K562 (cell line): Measurements from ENCODE around the gene GLI1. TPM values are rescaled to one million over a fixed set of nuclear protein-coding genes. Genes with fewer than 3 reads are reported as not detected.

Source experiments
- ATAC-seq: fragments of 200-7000 bp; cut with Tn5 transposase; 3 replicates; pipeline ENCODE4 v1.9.1; 2020; ENCODE audit warnings: moderate library complexity
- BruUV-seq: library from RNA; stranded (reverse); fragments of 400-500 nt; replicated peaks from 2 replicates; lab custom pipeline; 2021; lab: Mats Ljungman, UMichigan
- CTCF ChIA-PET: fragments of 300-600 bp; formaldehyde crosslinking; extraction: SDS; loops from one replicate; lab custom pipeline; 2021; ENCODE audit warnings: low intra/inter-chr PET ratio; lab: Yijun Ruan, JAX
- POLR2A ChIA-PET: fragments of 300-600, 350-650 bp; sonication (Branson Sonifier 250); formaldehyde crosslinking; extraction: SDS; loops from one replicate; lab custom pipeline; 2021; ENCODE audit warnings: antibody characterized with exemption, inconsistent platforms; lab: Yijun Ruan, JAX
- DNase-seq, 4 experiments: peaks; one replicate each; pipeline versions ENCODE4 v3.0.0 to v3.0.0-alpha.2; 2011 to 2018; ENCODE audit warnings: low spot score in 3 of 4, mixed read lengths in 3 of 4; ENCODE audit errors: extremely low read depth in 1 of 4
- FAIRE-seq: peaks from 2 replicates; lab custom pipeline; 2011; peaks lifted over from hg19 to GRCh38; lab: Jason Lieb, UNC
- H2AFZ ChIP-seq: 2 replicates; pipeline ENCODE4 v1.6.0; 2011; ENCODE audit warnings: low read depth, low read length, control low read depth, inconsistent platforms
- H3K27ac ChIP-seq: fragments of 200-600 bp; 3 replicates; pipeline ENCODE4 v1.8.0; 2011; ENCODE audit warnings: low read depth, mild to moderate bottlenecking, control low read depth, inconsistent platforms, low read length, moderate library complexity, mixed read lengths; ENCODE audit errors: extremely low read depth
- H3K27me3 ChIP-seq, 2 experiments: fragments of 300-600 bp in 1 of 2; 2 replicates in 1 of 2; 3 replicates in 1 of 2; pipeline versions ENCODE4 v1.6.0 to v1.8.0; 2011; ENCODE audit warnings: inconsistent platforms in 2 of 2, low read length in 2 of 2, mild to moderate bottlenecking in 1 of 2, mixed read lengths in 1 of 2, moderate library complexity in 1 of 2; ENCODE audit not compliant: control insufficient read depth in 2 of 2, insufficient read depth in 2 of 2
- H3K36me3 ChIP-seq: fragments of 300-600 bp; 3 replicates; pipeline ENCODE4 v1.8.0; 2011; ENCODE audit warnings: mild to moderate bottlenecking, low read length, inconsistent platforms; ENCODE audit not compliant: control insufficient read depth, insufficient read depth
- H3K4me1 ChIP-seq, 2 experiments: fragments of 200-600 bp in 1 of 2; replicated peaks in 1 of 2; 2 replicates in 1 of 2; 3 replicates in 1 of 2; pipeline versions ENCODE4 v1.5.1 to v1.8.0; 2011; ENCODE audit warnings: inconsistent platforms in 2 of 2, low read length in 2 of 2, mild to moderate bottlenecking in 1 of 2, mixed read lengths in 1 of 2, moderate library complexity in 1 of 2; ENCODE audit not compliant: control insufficient read depth in 2 of 2, insufficient read depth in 2 of 2
- H3K4me2 ChIP-seq: 2 replicates; pipeline ENCODE4 v1.6.1; 2011; ENCODE audit warnings: low read length, control low read depth, inconsistent platforms, mixed read lengths; ENCODE audit not compliant: insufficient read depth
- H3K4me3 ChIP-seq: fragments of 200-600 bp; sonication (generic), shearing (Covaris generic); 2 replicates; pipeline ENCODE4 v1.5.1; 2016; ENCODE audit warnings: control low read depth, inconsistent platforms
- H3K79me2 ChIP-seq: fragments of 200-600 bp; 3 replicates; pipeline ENCODE4 v1.8.0; 2011; ENCODE audit warnings: low read length, inconsistent platforms; ENCODE audit not compliant: control insufficient read depth, insufficient read depth
- H3K9ac ChIP-seq, 2 experiments: 2 replicates each; pipeline versions ENCODE4 v1.6.0 to v1.6.1; 2011; ENCODE audit warnings: low read depth in 2 of 2, low read length in 2 of 2, control low read depth in 1 of 2, inconsistent platforms in 1 of 2, mild to moderate bottlenecking in 1 of 2, mixed read lengths in 1 of 2; ENCODE audit not compliant: insufficient read depth in 1 of 2
- H3K9me1 ChIP-seq: one replicate; pipeline ENCODE4 v1.6.0; 2011; ENCODE audit warnings: inconsistent platforms, mild to moderate bottlenecking, low read length, moderate library complexity; ENCODE audit not compliant: control insufficient read depth, insufficient read depth
- H3K9me3 ChIP-seq: replicated peaks from 2 replicates; pipeline ENCODE4 v1.5.1; 2011; ENCODE audit warnings: low read depth, low read length, inconsistent platforms; ENCODE audit not compliant: control insufficient read depth, insufficient read depth
- H4K20me1 ChIP-seq: replicated peaks from 2 replicates; pipeline ENCODE4 v1.6.1; 2011; ENCODE audit warnings: low read length, inconsistent platforms, mixed read lengths; ENCODE audit not compliant: control insufficient read depth, insufficient read depth
- CCNT2 ChIP-seq: IDR thresholded peaks from 2 replicates; pipeline ENCODE4 v1.6.1; 2011; ENCODE audit warnings: borderline replicate concordance, low read depth, mild to moderate bottlenecking, moderate library complexity, mixed read lengths, low read length; ENCODE audit not compliant: insufficient read length; ENCODE audit errors: extremely low read depth
- CEBPG ChIP-seq, 3 experiments: fragments of 200-800 bp in 1 of 3; sonication (Bioruptor generic) in 1 of 3; sonication (generic) in 1 of 3; formaldehyde crosslinking in 1 of 3; IDR thresholded peaks in 2 of 3; conservative IDR thresholded peaks in 1 of 3; 2 replicates each; pipeline versions ENCODE4 v1.6.1 to v1.8.0; 2016 to 2022; ENCODE audit warnings: missing compliant biosample characterization in 2 of 3, missing genetic modification characterization in 2 of 3, mild to moderate bottlenecking in 1 of 3, missing genetic modification reagents in 1 of 3
- FOXK1 ChIP-seq: sonication (generic); formaldehyde crosslinking; IDR thresholded peaks from 2 replicates; pipeline ENCODE4 v1.8.0; 2022; ENCODE audit warnings: missing genetic modification reagents, mild to moderate bottlenecking, borderline replicate concordance
- FOXK2 ChIP-seq, 2 experiments: fragments of 450-650 bp; IDR thresholded peaks in 1 of 2; conservative IDR thresholded peaks in 1 of 2; 2 replicates each; pipeline ENCODE4 v1.6.1; 2016; ENCODE audit warnings: low read depth in 2 of 2, mild to moderate bottlenecking in 1 of 2
- KDM1A ChIP-seq, 2 experiments: fragments of 450-650 bp; IDR thresholded peaks; 2 replicates each; pipeline ENCODE4 v1.6.1; 2016; ENCODE audit warnings: mild to moderate bottlenecking in 2 of 2
- NR2C1 ChIP-seq, 2 experiments: fragments of 450-650 bp; IDR thresholded peaks; 2 replicates each; pipeline ENCODE4 v1.6.1; 2017; ENCODE audit warnings: mild to moderate bottlenecking in 2 of 2, antibody characterized with exemption in 1 of 2, inconsistent platforms in 1 of 2, missing compliant biosample characterization in 1 of 2, missing genetic modification characterization in 1 of 2
- PRPF4 ChIP-seq: fragments of 200-400 bp; formaldehyde crosslinking; IDR thresholded peaks from one replicate; pipeline ENCODE4 v1.6.1; 2017; ENCODE audit warnings: low read length, low read depth, mild to moderate bottlenecking; ENCODE audit not compliant: insufficient read depth, poor library complexity, severe bottlenecking
- RB1 ChIP-seq: fragments of 450-650 bp; IDR thresholded peaks from 2 replicates; pipeline ENCODE4 v1.6.1; 2017; ENCODE audit warnings: low read depth, mild to moderate bottlenecking
- REST ChIP-seq, 2 experiments: fragments of 450-650 bp; formaldehyde crosslinking in 1 of 2; IDR thresholded peaks; 2 replicates each; pipeline versions ENCODE4 v1.4.0 to v1.6.1; 2014 to 2020; ENCODE audit warnings: mild to moderate bottlenecking in 2 of 2, borderline replicate concordance in 1 of 2, low read depth in 1 of 2
- ZNF311 ChIP-seq: fragments of 250-450 bp; sonication (Bioruptor Pico); IDR thresholded peaks from 2 replicates; pipeline ENCODE4 v1.4.0; 2020; ENCODE audit warnings: mild to moderate bottlenecking, moderate library complexity
- WGBS: fragments of 100-300 bp; shearing (Covaris generic); methylation state at CpG from one replicate; pipeline ENCODE4 v1.1.6; 2016; ENCODE audit warnings: low coverage, mixed read lengths; ENCODE audit not compliant: insufficient coverage; ENCODE audit errors: missing lambda C conversion rate; 5-methylcytosine and 5-hydroxymethylcytosine counted together
- in situ Hi-C: fragments of 300-500 bp; cut with MboI; formaldehyde crosslinking; loops from 4 replicates; pipeline ENCODE4 v1.15.0; 2018; ENCODE audit warnings: inconsistent platforms, mixed read lengths
- intact Hi-C: fragments of 100-400 bp; cut with micrococcal nuclease; formaldehyde crosslinking; loops from 2 replicates; pipeline ENCODE4 v1.14.2; 2022
- polyA plus RNA-seq, 8 experiments: library from polyadenylated mRNA; depleted of rRNA in 4 of 8; stranded (reverse) in 5 of 8; unstranded in 3 of 8; fragments of >200 nt; fragmentation: Nextera tagmentation in 2 of 8; fragmentation: Illumina TruSeq in 1 of 8; extraction: Ambion mirVana in 2 of 8; extraction: Trizol in 1 of 8; gene quantifications; 2 replicates each; pipeline versions ENCODE4 v1.2.1 to v1.2.3, GENCODE V29; 2011 to 2014; ENCODE audit warnings: inconsistent platforms in 1 of 8, missing spikeins in 1 of 8
- total RNA-seq, 7 experiments: library from RNA; depleted of rRNA in 6 of 7; stranded (reverse); fragments of >200 nt in 6 of 7; fragmentation: Illumina TruSeq in 2 of 7; extraction: Trizol in 2 of 7; gene quantifications; 2 replicates each; pipeline versions ENCODE4 v1.2.1 to v1.2.3, GENCODE V29; 2011 to 2021; ENCODE audit warnings: low replicate concordance in 1 of 7

Gene GLI1
- total and polyA plus RNA-seq, 9 of the 15 experiments (the other 6 are each of a cell fraction or from before 2014, with no cell fraction given): 0.24 to 3.7 (median 0.61) TPM

- Histone ChIP-seq H3K4me3 (peak overlapping the region; percentile 62; the same call in 1 of the 2 replicates), H3K9me1 (no peaks in the 10 kb centered on the region), H3K27ac (peak overlapping the region; percentile 74; the same call in 2 of the 3 replicates), H4K20me1 (no peaks in the 10 kb centered on the region), H3K27me3 (no peaks in the 10 kb centered on the region), H3K79me2 (peaks cover 20% of the 10 kb centered on the region; the same call in 2 of the 3 replicates), H3K36me3 (no peaks in the 10 kb centered on the region), H3K4me1 (peaks cover 53 to 56% of the 10 kb centered on the region in 2 experiments), H3K9ac (peak overlapping the region; percentile 78 to 87), H3K4me2 (peak overlapping the region; percentile 91), H2AFZ (peak overlapping the region; percentile 92), H3K9me3 (no peaks in the 10 kb centered on the region)
- WGBS: 28% methylated on average over 13 of the region's 15 CpGs
- in situ Hi-C loops: no loop called here
- intact Hi-C loops: loop anchor here (5.0 kb wide), 1 partner anchor 236 kb away; the partner anchor contains the start of gene OS9
- POLR2A ChIA-PET: interaction anchor here (0.5 to 2.4 kb wide), 15 partner anchors 10 to 214 kb away, joined by 3 to 9 read pairs (median 5); no protein-coding TSS in a partner anchor
- ATAC-seq (peak; percentile 39), FAIRE-seq (peak; percentile 77), DNase-seq (peak in 3 of 4 experiments; percentile 37 to 75 (median 47))
- CTCF ChIA-PET: interaction anchor here (0.6 to 0.9 kb wide), 2 partner anchors 58 to 242 kb away, joined by 4 to 5 read pairs; no protein-coding TSS in a partner anchor
- no TSS peak for BruUV-seq
- no peak for TF ChIP-seq CCNT2
- no peak for TF ChIP-seq NR2C1 (IDR thresholded peaks at IDR 0.05)
- TF ChIP-seq NR2C1 (tag; IDR thresholded peaks at IDR 0.05): 0 out of 2 replicates have a peak, but pooled peaks have one; percentile 35
- TF ChIP-seq FOXK2 (conservative IDR thresholded peaks at IDR 0.05 in 1 of 2, IDR thresholded peaks at IDR 0.05 in 1 of 2; ENCODE audit: low read depth in 2 of 2): no peak
- peak; percentile 22; the same call in 1 of the 2 replicates for TF ChIP-seq REST (IDR thresholded peaks at IDR 0.05; ENCODE audit: borderline replicate concordance)
- TF ChIP-seq REST (CRISPR knock-in tag; IDR thresholded peaks at IDR 0.05; ENCODE audit: low read depth): 0 out of 2 replicates have a peak, but pooled peaks have one; percentile 39
- 0 out of 2 replicates have a peak, but pooled peaks have one; percentile 9 for TF ChIP-seq CEBPG (CRISPR knock-in tag; IDR thresholded peaks at IDR 0.05)
- TF ChIP-seq CEBPG (tag; conservative IDR thresholded peaks at IDR 0.05 in 1 of 2, IDR thresholded peaks at IDR 0.05 in 1 of 2): no peak
- no peak for TF ChIP-seq FOXK1 (CRISPR knock-in tag)
- TF ChIP-seq RB1: 0 out of 2 replicates have a peak, but pooled peaks have one; percentile 49
- TF ChIP-seq PRPF4: no peak
- no peak for TF ChIP-seq KDM1A (IDR thresholded peaks at IDR 0.05)
- no peak for TF ChIP-seq ZNF311 (CRISPR knock-in tag)
Measured at GRCh38 chr12:57456145-57456700, 3.4 kb upstream of the GLI1 start.
